Right renal pelvis (tissue), 4 donors: ENCODE data around the gene MGAT4B. TPM values are rescaled to one million over a fixed set of nuclear protein-coding genes. Genes with fewer than 3 reads are reported as not detected.

Source experiments
- DNase-seq, 4 donors: peaks; one replicate each; pipeline ENCODE4 v3.0.0-alpha.2; 2013; ENCODE audit warnings: low read depth in 4 of 4, low spot score in 3 of 4, missing footprints in 1 of 4
- polyA plus RNA-seq, 4 donors: library from polyadenylated mRNA; unstranded; fragments of 120-200 nt; gene quantifications; one replicate each; pipeline ENCODE4 v1.2.1, GENCODE V29; 2013; ENCODE audit not compliant: insufficient read length in 4 of 4

Gene MGAT4B
- polyA plus RNA-seq, 4 donors: 164 to 206 (median 173) TPM

- DNase-seq: no peak
Observed at GRCh38 chr5:179753971-179754370, 52.7 kb downstream of the MGAT4B start.

DNA sequence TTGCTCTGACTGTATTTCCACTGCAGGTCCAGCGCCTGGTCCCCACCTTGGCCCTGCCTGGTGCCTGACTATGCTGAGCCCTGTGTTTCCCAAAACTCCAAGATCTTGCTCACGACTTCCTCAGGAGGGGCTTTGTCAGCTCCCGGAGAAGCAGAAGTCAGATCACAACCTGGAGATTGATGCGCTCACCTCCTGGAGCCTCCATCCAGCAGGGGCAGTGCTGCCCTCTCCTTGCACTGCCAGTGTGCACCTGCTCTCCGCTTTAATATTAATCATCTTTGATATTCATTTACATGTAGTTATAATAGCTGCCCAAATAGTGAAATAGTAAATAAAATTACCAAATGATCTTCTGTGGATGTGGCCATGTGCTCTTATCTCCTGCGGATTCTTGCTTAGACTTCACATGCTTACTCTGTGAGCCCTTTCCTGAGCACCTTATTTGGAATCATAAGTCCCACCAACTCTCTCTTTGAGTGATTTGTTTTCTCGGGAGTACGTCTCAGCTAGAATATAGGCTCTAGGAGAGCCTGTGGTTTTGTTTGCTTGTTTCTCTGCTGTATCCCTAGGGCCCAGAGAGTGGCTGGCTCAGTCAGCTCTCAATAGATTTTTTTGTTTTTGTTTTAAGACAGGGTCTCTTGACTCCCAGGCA, 56.7 kb downstream of the MGAT4B start:
- DNase-seq: no peak

DNA sequence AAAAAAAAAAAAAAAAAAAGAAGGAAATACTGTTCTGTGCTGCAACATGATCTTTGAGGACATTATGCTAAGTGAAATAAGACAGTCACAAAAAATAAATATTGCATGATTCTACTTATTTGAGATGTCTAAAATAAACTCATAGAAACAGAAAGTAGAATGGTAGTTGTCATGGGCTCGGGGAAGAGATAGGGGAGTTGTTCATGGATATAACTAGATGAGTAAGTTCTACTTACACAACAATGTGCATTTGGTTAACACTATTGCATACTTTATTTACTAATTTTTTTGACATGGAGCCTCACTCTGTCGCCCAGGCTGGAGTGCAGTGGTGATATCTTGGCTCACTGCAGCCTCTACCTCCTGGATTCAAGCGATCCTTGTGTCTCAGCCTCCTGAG, 58.9 kb downstream of the MGAT4B start:
- DNase-seq: no peak

Other genes with a start within 250 kb of the MGAT4B start
- gene HNRNPH1, start 183.2 kb downstream of the MGAT4B start, polyA plus RNA-seq: 1,000 to 10,000 TPM in 2 of 4 donors, 100 to 1,000 TPM in 2; 884 to 1,263 (median 1,004) TPM
- gene CBY3, start 125.8 kb downstream of the MGAT4B start, polyA plus RNA-seq: under 1 TPM in 3 of 4 donors, not detected in 1; 0.36 to 0.47 (median 0.42) TPM
- 100 to 1,000 TPM; 522 to 659 (median 612) TPM for gene CANX, start 107.9 kb downstream of the MGAT4B start, polyA plus RNA-seq
- 10 to 100 TPM; 41.3 to 44.2 (median 42.5) TPM for gene MAML1, start 74.0 kb downstream of the MGAT4B start, polyA plus RNA-seq
- gene LTC4S, start 12.9 kb downstream of the MGAT4B start, polyA plus RNA-seq: 1 to 10 TPM; 2.1 to 6.6 (median 2.7) TPM
- 100 to 1,000 TPM in 3 of 4 donors, 10 to 100 TPM in 1; 97.8 to 133 (median 102) TPM for gene SQSTM1, start 14.0 kb upstream of the MGAT4B start, polyA plus RNA-seq
- gene MRNIP, start 52.0 kb upstream of the MGAT4B start, polyA plus RNA-seq: 10 to 100 TPM; 29.6 to 36.5 (median 30.9) TPM
- 100 to 1,000 TPM in 2 of 4 donors, 10 to 100 TPM in 2; 95.6 to 112 (median 101) TPM for gene TBC1D9B, start 101.0 kb upstream of the MGAT4B start, polyA plus RNA-seq